H1 (cell line): ENCODE data around the gene SLC7A7. TPM values are rescaled to one million over a fixed set of nuclear protein-coding genes. Genes with fewer than 3 reads are reported as not detected.

Source experiments
- CTCF ChIA-PET: fragments of 300-600 bp; sonication (Branson Sonifier 250); formaldehyde crosslinking; loops from one replicate; lab custom pipeline; 2021; ENCODE audit not compliant: partially characterized antibody; lab: Charles Lee
- POLR2A ChIA-PET: fragments of 300-600 bp; sonication (Branson Sonifier 250); formaldehyde crosslinking; loops from one replicate; lab custom pipeline; 2021; ENCODE audit warnings: inconsistent platforms; ENCODE audit not compliant: partially characterized antibody; lab: Charles Lee
- DNase-seq, 2 experiments: peaks; one replicate each; pipeline versions ENCODE4 v3.0.0 to v3.0.0-alpha.2; 2010 to 2022; ENCODE audit warnings: low spot score in 2 of 2, low read depth in 1 of 2, mixed read lengths in 1 of 2
- FAIRE-seq: peaks from 2 replicates; lab custom pipeline; 2011; peaks lifted over from hg19 to GRCh38; lab: Jason Lieb, UNC
- H2AFZ ChIP-seq: 2 replicates; pipeline ENCODE4 v1.8.1; 2012; ENCODE audit warnings: low read length, inconsistent platforms
- H2AK5ac ChIP-seq: 2 replicates; pipeline ENCODE4 v1.6.1; 2013; ENCODE audit warnings: low read depth, low read length
- H2BK120ac ChIP-seq: replicated peaks from 2 replicates; pipeline ENCODE3; 2013; ENCODE audit warnings: low read depth, low read length, inconsistent platforms
- H2BK12ac ChIP-seq: 2 replicates; pipeline ENCODE4 v1.6.1; 2013; ENCODE audit warnings: low read depth, low read length
- H2BK15ac ChIP-seq: 2 replicates; pipeline ENCODE4 v1.6.1; 2013; ENCODE audit warnings: low read length
- H2BK20ac ChIP-seq: 2 replicates; pipeline ENCODE4 v1.6.1; 2013; ENCODE audit warnings: low read length
- H2BK5ac ChIP-seq: 2 replicates; pipeline ENCODE4 v1.6.1; 2013; ENCODE audit warnings: low read depth, low read length
- H3K14ac ChIP-seq: 2 replicates; pipeline ENCODE4 v1.6.1; 2013; ENCODE audit warnings: inconsistent platforms; ENCODE audit not compliant: insufficient read length
- H3K18ac ChIP-seq: 2 replicates; pipeline ENCODE4 v1.6.1; 2013; ENCODE audit warnings: low read length; ENCODE audit errors: extremely low read depth
- H3K23ac ChIP-seq: 2 replicates; pipeline ENCODE4 v1.6.1; 2013; ENCODE audit warnings: inconsistent platforms; ENCODE audit not compliant: insufficient read length
- H3K23me2 ChIP-seq: 2 replicates; pipeline ENCODE4 v1.6.1; 2013; ENCODE audit warnings: low read depth, low read length
- H3K27ac ChIP-seq: 2 replicates; pipeline ENCODE4 v1.6.1; 2011; ENCODE audit warnings: low read depth, low read length, inconsistent platforms
- H3K27me3 ChIP-seq, 4 experiments: replicated peaks in 1 of 4; 1 replicate in 1 of 4; 2 replicates in 3 of 4; pipeline versions ENCODE4 v1.6.1 to v1.8.1; 2011 to 2013; ENCODE audit warnings: low read length in 3 of 4, mild to moderate bottlenecking in 3 of 4, inconsistent platforms in 2 of 4, mixed read lengths in 2 of 4, moderate library complexity in 1 of 4; ENCODE audit not compliant: control insufficient read depth in 3 of 4, insufficient read depth in 3 of 4; ENCODE audit errors: extremely low read depth in 1 of 4
- H3K36me3 ChIP-seq, 4 experiments: 2 replicates each; pipeline versions ENCODE4 v1.6.1 to v1.8.1; 2011 to 2013; ENCODE audit warnings: mild to moderate bottlenecking in 4 of 4, low read length in 3 of 4, moderate library complexity in 2 of 4, control low read depth in 1 of 4, inconsistent platforms in 1 of 4; ENCODE audit not compliant: insufficient read depth in 4 of 4, control insufficient read depth in 2 of 4
- H3K4ac ChIP-seq: replicated peaks from 2 replicates; pipeline ENCODE3; 2013; ENCODE audit warnings: low read length, low read depth, mixed read lengths, inconsistent platforms; ENCODE audit not compliant: insufficient read length
- H3K4me1 ChIP-seq, 4 experiments: replicated peaks in 1 of 4; 1 replicate in 1 of 4; 2 replicates in 3 of 4; pipeline versions ENCODE4 v1.6.1 to v1.8.1; 2011 to 2013; ENCODE audit warnings: low read length in 3 of 4, inconsistent platforms in 2 of 4, mixed read lengths in 1 of 4; ENCODE audit not compliant: insufficient read depth in 4 of 4, control insufficient read depth in 3 of 4
- H3K4me2 ChIP-seq, 2 experiments: 2 replicates each; pipeline versions ENCODE4 v1.6.1 to v1.8.1; 2011 to 2013; ENCODE audit warnings: low read depth in 2 of 2, low read length in 2 of 2, control low read depth in 1 of 2, inconsistent platforms in 1 of 2, mild to moderate bottlenecking in 1 of 2; ENCODE audit not compliant: insufficient read depth in 1 of 2
- H3K4me3 ChIP-seq, 4 experiments: fragments of 200-600, 300-600 bp in 1 of 4; sonication (generic), shearing (Covaris generic), sonication (Bioruptor Twin) in 1 of 4; 2 replicates each; pipeline versions ENCODE4 v1.5.1 to v1.8.1; 2011 to 2016; ENCODE audit warnings: low read length in 4 of 4, low read depth in 3 of 4, control low read depth in 2 of 4, inconsistent platforms in 2 of 4, mild to moderate bottlenecking in 2 of 4, mixed read lengths in 1 of 4, moderate library complexity in 1 of 4; ENCODE audit not compliant: insufficient read depth in 2 of 4; ENCODE audit errors: extremely low read depth in 1 of 4
- H3K56ac ChIP-seq: replicated peaks from 2 replicates; pipeline ENCODE3; 2013; ENCODE audit warnings: low read depth, mild to moderate bottlenecking, mixed read lengths, low read length, inconsistent platforms; ENCODE audit not compliant: insufficient read length
- H3K79me1 ChIP-seq: 2 replicates; pipeline ENCODE4 v1.6.1; 2013; ENCODE audit warnings: low read depth, low read length, control low read depth
- H3K79me2 ChIP-seq, 2 experiments: 2 replicates each; pipeline versions ENCODE4 v1.6.1 to v1.8.1; 2012 to 2013; ENCODE audit warnings: low read length in 2 of 2, mild to moderate bottlenecking in 2 of 2, inconsistent platforms in 1 of 2; ENCODE audit not compliant: insufficient read depth in 2 of 2, control insufficient read depth in 1 of 2
- H3K9ac ChIP-seq, 4 experiments: replicated peaks in 1 of 4; 1 replicate in 1 of 4; 2 replicates in 3 of 4; pipeline versions ENCODE4 v1.6.1 to v1.8.1; 2011 to 2013; ENCODE audit warnings: low read depth in 3 of 4, low read length in 3 of 4, control low read depth in 2 of 4, mild to moderate bottlenecking in 2 of 4, moderate library complexity in 2 of 4, inconsistent platforms in 1 of 4; ENCODE audit errors: extremely low read depth in 1 of 4
- H3K9me3 ChIP-seq, 2 experiments: 2 replicates each; pipeline versions ENCODE4 v1.6.1 to v1.8.1; 2012 to 2013; ENCODE audit warnings: mild to moderate bottlenecking in 2 of 2, moderate library complexity in 2 of 2, control low read depth in 1 of 2, inconsistent platforms in 1 of 2, low read depth in 1 of 2, low read length in 1 of 2, mixed read lengths in 1 of 2; ENCODE audit not compliant: insufficient read depth in 2 of 2
- H4K20me1 ChIP-seq, 2 experiments: replicated peaks in 1 of 2; 2 replicates each; pipeline versions ENCODE3 to v1.8.1; 2011 to 2013; ENCODE audit warnings: inconsistent platforms in 2 of 2, low read length in 2 of 2, mild to moderate bottlenecking in 1 of 2; ENCODE audit not compliant: insufficient read depth in 2 of 2, control insufficient read depth in 1 of 2
- H4K5ac ChIP-seq: 2 replicates; pipeline ENCODE4 v1.6.1; 2013; ENCODE audit warnings: low read length, low read depth, mixed read lengths, inconsistent platforms; ENCODE audit not compliant: insufficient read length
- H4K8ac ChIP-seq: 2 replicates; pipeline ENCODE4 v1.8.0; 2013; ENCODE audit warnings: mild to moderate bottlenecking, moderate library complexity, low read length, inconsistent platforms; ENCODE audit not compliant: insufficient read depth; ENCODE audit errors: extremely low read depth
- H4K91ac ChIP-seq: replicated peaks from 2 replicates; pipeline ENCODE3; 2013; ENCODE audit warnings: low read length, mixed read lengths, inconsistent platforms; ENCODE audit not compliant: insufficient read length
- EZH2 ChIP-seq: fragments of 200-600 bp; sonication (generic); IDR thresholded peaks from 2 replicates; pipeline ENCODE4 v1.7.1; 2012; ENCODE audit warnings: low read depth, mild to moderate bottlenecking, moderate library complexity, low read length, inconsistent platforms; ENCODE audit not compliant: severe bottlenecking
- JUND ChIP-seq: IDR thresholded peaks from 2 replicates; pipeline ENCODE4 v1.6.1; 2011; ENCODE audit warnings: mild to moderate bottlenecking, improper control_type of control experiment, low read length
- TAF7 ChIP-seq: optimal IDR thresholded peaks from 2 replicates; pipeline ENCODE3; 2011; ENCODE audit warnings: low read depth, mild to moderate bottlenecking, inconsistent platforms, low read length, moderate library complexity, borderline replicate concordance
- WGBS, 2 experiments: shearing (Covaris generic) in 1 of 2; methylation state at CpG; one replicate each; pipeline versions ENCODE4 v1.1.6 to v1.1.7; 2013 to 2015; ENCODE audit warnings: low lambda C conversion rate in 2 of 2, mixed read lengths in 2 of 2, inconsistent platforms in 1 of 2, low coverage in 1 of 2, missing lambda C conversion rate in 1 of 2; ENCODE audit not compliant: insufficient replicate concordance in 2 of 2, insufficient coverage in 1 of 2, insufficient read length in 1 of 2; ENCODE audit errors: extremely low coverage in 1 of 2, missing lambda C conversion rate in 1 of 2; 5-methylcytosine and 5-hydroxymethylcytosine counted together
- polyA plus RNA-seq, 7 experiments: library from polyadenylated mRNA; depleted of rRNA in 3 of 7; stranded (reverse) in 5 of 7; unstranded in 2 of 7; fragments of >200 nt in 5 of 7; fragments of 200-250 nt in 2 of 7; gene quantifications; 1 replicate in 5 of 7; 2 replicates in 1 of 7; 4 replicates in 1 of 7; pipeline versions ENCODE4 v1.2.1 to v1.2.3, GENCODE V29; 2011 to 2013; ENCODE audit warnings: missing spikeins in 2 of 7, mixed read lengths in 2 of 7
- total RNA-seq: library from RNA; stranded (reverse); fragmentation: NEBNext Ultra II Directional; extraction: Animal tissue kit (Norgen Biotek cat#: 25700); gene quantifications from 2 replicates; pipeline ENCODE4 v1.2.1, GENCODE V29; 2021

SLC7A7 gene
- total and polyA plus RNA-seq, 2 of the 8 experiments (the other 6 are each of a cell fraction or from before 2014, with no cell fraction given), result 5.8 to 14.9 TPM

DNA sequence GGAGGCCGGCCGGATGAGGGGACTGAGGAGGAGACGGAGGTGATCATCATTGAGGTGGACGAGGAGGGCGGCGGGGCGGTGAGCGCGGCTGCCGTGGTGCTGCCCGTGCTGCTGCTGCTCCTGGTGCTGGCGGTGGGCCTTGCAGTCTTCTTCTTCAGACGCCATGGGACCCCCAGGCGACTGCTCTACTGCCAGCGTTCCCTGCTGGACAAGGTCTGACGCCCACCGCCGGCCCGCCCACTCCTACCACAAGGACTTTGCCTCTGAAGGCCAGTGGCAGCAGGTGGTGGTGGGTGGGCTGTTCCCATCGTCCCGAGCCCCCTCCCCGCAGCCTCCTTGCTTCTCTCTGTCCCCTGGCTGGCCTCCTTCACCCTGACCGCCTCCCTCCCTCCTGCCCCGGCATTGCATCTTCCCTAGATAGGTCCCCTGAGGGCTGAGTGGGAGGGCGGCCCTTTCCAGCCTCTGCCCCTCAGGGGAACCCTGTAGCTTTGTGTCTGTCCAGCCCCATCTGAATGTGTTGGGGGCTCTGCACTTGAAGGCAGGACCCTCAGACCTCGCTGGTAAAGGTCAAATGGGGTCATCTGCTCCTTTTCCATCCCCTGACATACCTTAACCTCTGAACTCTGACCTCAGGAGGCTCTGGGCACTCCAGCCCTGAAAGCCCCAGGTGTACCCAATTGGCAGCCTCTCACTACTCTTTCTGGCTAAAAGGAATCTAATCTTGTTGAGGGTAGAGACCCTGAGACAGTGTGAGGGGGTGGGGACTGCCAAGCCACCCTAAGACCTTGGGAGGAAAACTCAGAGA is 30.8 kb upstream of the SLC7A7 start:
- Histone ChIP-seq H3K4me3 (no peak overlapping the region), H3K23me2 (no peaks in the 10 kb centered on the region), H3K79me2 (no peaks in the 10 kb centered on the region), H2BK120ac (no peak overlapping the region), H4K5ac (no peak overlapping the region), H3K14ac (no peak overlapping the region), H4K20me1 (peaks cover 0 to 2% of the 10 kb centered on the region in 2 experiments), H2AK5ac (no peak overlapping the region), H3K23ac (no peak overlapping the region), H4K91ac (no peak overlapping the region), H3K36me3 (peaks cover 7 to 44% (median 32%) of the 10 kb centered on the region in 4 experiments; a peak in 7 of 8 replicates), H2AFZ (no peak overlapping the region), H3K56ac (no peak overlapping the region), H3K9me3 (no peaks in the 10 kb centered on the region), H3K18ac (no peak overlapping the region), H2BK20ac (no peak overlapping the region), H2BK15ac (no peak overlapping the region), H3K4ac (no peak overlapping the region), H2BK5ac (no peak overlapping the region), H2BK12ac (no peak overlapping the region), H3K79me1 (no peaks in the 10 kb centered on the region), H3K27me3 (no peaks in the 10 kb centered on the region), H3K27ac (no peak overlapping the region), H3K4me2 (no peak overlapping the region), H3K4me1 (peaks cover 4 to 18% (median 10%) of the 10 kb centered on the region in 4 experiments; a peak in 6 of 7 replicates), H3K9ac (no peak overlapping the region), H4K8ac (no peak overlapping the region; the same call in 1 of the 2 replicates)
- POLR2A ChIA-PET, result interaction anchor here (2.7 to 13.9 kb wide), 2 partner anchors 12 to 24 kb away, joined by 9 to 203 read pairs; partner anchors contain the start of genes MMP14 and MRPL52
- WGBS, 2 experiments, result 93% methylated on average over 12 of the region's 26 CpGs; no CpG with 5 or more reads in 1 of the 2 experiments
- FAIRE-seq (no peak), DNase-seq (no peak)
- CTCF ChIA-PET, result interaction anchor here (1.1 to 56.0 kb wide), 5 partner anchors 13 to 72 kb away, joined by 3 to 1562 read pairs (median 6); partner anchors contain the start of genes LRP10, MMP14, MRPL52 and REM2
- TF ChIP-seq JUND (no peak), EZH2 (no peak), TAF7 (no peak)
